H9 (cell line): ENCODE results near the gene MRPL34. TPM values are rescaled to one million over a fixed set of nuclear protein-coding genes. Genes with fewer than 3 reads are reported as not detected.
A peak's percentile ranks its signal among the peaks of the same experiment; 100 is the strongest.

ENCODE experiments used
- DNase-seq: peaks from one replicate; pipeline ENCODE4 v3.0.0-alpha.2; 2017
- H2AFZ ChIP-seq: one replicate; pipeline ENCODE4 v1.6.1; 2013; ENCODE audit warnings: mild to moderate bottlenecking, low read length, control low read depth, moderate library complexity
- H2AK5ac ChIP-seq: 2 replicates; pipeline ENCODE4 v1.6.1; 2013; ENCODE audit warnings: low read length, control low read depth, mixed read lengths; ENCODE audit not compliant: insufficient read length
- H2BK120ac ChIP-seq: one replicate; pipeline ENCODE4 v1.6.1; 2013; ENCODE audit warnings: low read depth, mild to moderate bottlenecking, low read length, control low read depth, inconsistent platforms; ENCODE audit not compliant: poor library complexity, severe bottlenecking
- H2BK12ac ChIP-seq: 2 replicates; pipeline ENCODE4 v1.6.1; 2013; ENCODE audit warnings: low read length, control low read depth, mixed read lengths, low read depth; ENCODE audit not compliant: insufficient read length
- H2BK15ac ChIP-seq: 2 replicates; pipeline ENCODE4 v1.6.1; 2013; ENCODE audit warnings: low read depth, low read length, control low read depth
- H2BK20ac ChIP-seq: one replicate; pipeline ENCODE4 v1.6.1; 2013; ENCODE audit warnings: low read depth, mild to moderate bottlenecking, low read length, control low read depth, inconsistent platforms; ENCODE audit not compliant: poor library complexity, severe bottlenecking
- H2BK5ac ChIP-seq: 2 replicates; pipeline ENCODE4 v1.6.1; 2013; ENCODE audit warnings: low read length, control low read depth, mixed read lengths; ENCODE audit not compliant: insufficient read length
- H3K14ac ChIP-seq: 2 replicates; pipeline ENCODE4 v1.6.1; 2013; ENCODE audit warnings: low read length, control low read depth; ENCODE audit not compliant: insufficient read depth
- H3K18ac ChIP-seq: 2 replicates; pipeline ENCODE4 v1.6.1; 2013; ENCODE audit warnings: low read depth, mild to moderate bottlenecking, mixed read lengths, low read length, control low read depth; ENCODE audit not compliant: insufficient read length
- H3K23ac ChIP-seq: 2 replicates; pipeline ENCODE4 v1.6.1; 2013; ENCODE audit warnings: low read length, control low read depth, mixed read lengths, low read depth; ENCODE audit not compliant: insufficient read length
- H3K23me2 ChIP-seq: 2 replicates; pipeline ENCODE4 v1.6.1; 2013; ENCODE audit warnings: low read depth, mild to moderate bottlenecking, mixed read lengths, low read length, control low read depth; ENCODE audit not compliant: insufficient read length, poor library complexity, severe bottlenecking
- H3K27ac ChIP-seq: 2 replicates; pipeline ENCODE4 v1.5.1; 2013; ENCODE audit warnings: low read length, control low read depth, mixed read lengths, low read depth; ENCODE audit not compliant: insufficient read length
- H3K27me3 ChIP-seq: 2 replicates; pipeline ENCODE4 v1.6.1; 2013; ENCODE audit warnings: low read length, control low read depth, inconsistent platforms; ENCODE audit not compliant: insufficient read depth
- H3K4ac ChIP-seq: 2 replicates; pipeline ENCODE4 v1.6.1; 2013; ENCODE audit warnings: low read depth, mild to moderate bottlenecking, control low read depth, inconsistent platforms, low read length, moderate library complexity
- H3K4me1 ChIP-seq: 2 replicates; pipeline ENCODE4 v1.6.1; 2013; ENCODE audit warnings: low read length, control low read depth, inconsistent platforms; ENCODE audit not compliant: insufficient read depth
- H3K4me2 ChIP-seq: 2 replicates; pipeline ENCODE4 v1.6.1; 2013; ENCODE audit warnings: low read length, control low read depth, mixed read lengths; ENCODE audit not compliant: insufficient read length, insufficient read depth
- H3K56ac ChIP-seq: 2 replicates; pipeline ENCODE4 v1.6.1; 2013; ENCODE audit warnings: low read depth, mild to moderate bottlenecking, mixed read lengths, low read length, control low read depth; ENCODE audit not compliant: insufficient read length
- H3K79me1 ChIP-seq: 2 replicates; pipeline ENCODE4 v1.6.1; 2013; ENCODE audit warnings: low read depth, mild to moderate bottlenecking, moderate library complexity, low read length, control low read depth, inconsistent platforms; ENCODE audit not compliant: insufficient read depth, poor library complexity, severe bottlenecking
- H3K79me2 ChIP-seq: 2 replicates; pipeline ENCODE4 v1.6.1; 2013; ENCODE audit warnings: low read length, control low read depth, inconsistent platforms; ENCODE audit not compliant: insufficient read depth
- H3K9ac ChIP-seq: 2 replicates; pipeline ENCODE4 v1.6.1; 2013; ENCODE audit warnings: low read length, control low read depth, mixed read lengths; ENCODE audit not compliant: insufficient read length; ENCODE audit errors: extremely low read depth
- H3K9me3 ChIP-seq: one replicate; pipeline ENCODE4 v1.6.1; 2013; ENCODE audit warnings: low read depth, low read length, inconsistent platforms; ENCODE audit not compliant: control insufficient read depth
- H3T11ph ChIP-seq: one replicate; pipeline ENCODE4 v1.6.1; 2013; ENCODE audit warnings: mild to moderate bottlenecking, low read length, control low read depth, inconsistent platforms
- H4K20me1 ChIP-seq: one replicate; pipeline ENCODE4 v1.6.1; 2013; ENCODE audit not compliant: control insufficient read depth, insufficient read length, insufficient read depth
- H4K5ac ChIP-seq: 2 replicates; pipeline ENCODE4 v1.6.1; 2013; ENCODE audit warnings: low read depth, mild to moderate bottlenecking, mixed read lengths, low read length, control low read depth; ENCODE audit not compliant: insufficient read length
- H4K8ac ChIP-seq: replicated peaks from 2 replicates; pipeline ENCODE4 v1.6.1; 2013; ENCODE audit warnings: low read length, control low read depth, mixed read lengths, low read depth; ENCODE audit not compliant: insufficient read length
- H4K91ac ChIP-seq: 2 replicates; pipeline ENCODE4 v1.6.1; 2013; ENCODE audit warnings: low read depth, mild to moderate bottlenecking, moderate library complexity, mixed read lengths, low read length, control low read depth; ENCODE audit not compliant: insufficient read length
- H3K27ac Mint-ChIP-seq, 3 experiments: 2 replicates in 2 of 3; 3 replicates in 1 of 3; pipeline ENCODE4 v1.8.0; 2020 to 2021; ENCODE audit warnings: mixed read lengths in 3 of 3, mild to moderate bottlenecking in 1 of 3, moderate library complexity in 1 of 3
- H3K27me3 Mint-ChIP-seq: 2 replicates; pipeline ENCODE4 v1.8.0; 2021; ENCODE audit warnings: low read depth, mild to moderate bottlenecking, moderate library complexity, mixed read lengths
- H3K36me3 Mint-ChIP-seq, 3 experiments: 2 replicates in 2 of 3; 3 replicates in 1 of 3; pipeline ENCODE4 v1.8.0; 2020 to 2021; ENCODE audit warnings: low read depth in 3 of 3, mixed read lengths in 3 of 3; ENCODE audit not compliant: insufficient read depth in 1 of 3
- H3K4me1 Mint-ChIP-seq, 2 experiments: 2 replicates each; pipeline ENCODE4 v1.8.0; 2020; ENCODE audit warnings: mixed read lengths in 2 of 2
- H3K4me3 Mint-ChIP-seq, 2 experiments: 2 replicates in 1 of 2; 3 replicates in 1 of 2; pipeline ENCODE4 v1.8.0; 2020 to 2021; ENCODE audit warnings: mild to moderate bottlenecking in 2 of 2, mixed read lengths in 2 of 2, moderate library complexity in 1 of 2
- H3K9me3 Mint-ChIP-seq, 2 experiments: 2 replicates in 1 of 2; 3 replicates in 1 of 2; pipeline ENCODE4 v1.8.0; 2020; ENCODE audit warnings: mild to moderate bottlenecking in 2 of 2, mixed read lengths in 2 of 2, moderate library complexity in 1 of 2
- CTCF ChIP-seq: fragments of 200-600 bp; sonication (generic); conservative IDR thresholded peaks from 3 replicates; pipeline ENCODE4 v1.8.0; 2021; ENCODE audit warnings: antibody characterized with exemption, mild to moderate bottlenecking
- WGBS: extraction: QIAGEN DNeasy Blood & Tissue Kit; methylation state at CpG from one replicate; pipeline ENCODE4 v1.1.7; 2013; ENCODE audit warnings: missing lambda C conversion rate, low lambda C conversion rate, mixed read lengths; ENCODE audit not compliant: insufficient read length; ENCODE audit errors: extremely low coverage; 5-methylcytosine and 5-hydroxymethylcytosine counted together
- total RNA-seq: library from RNA; stranded (reverse); gene quantifications from 2 replicates; pipeline ENCODE4 v1.2.1, GENCODE V29; 2021

Gene MRPL34
- total RNA-seq, 1 experiment from 2014 or later = 84.6 TPM

GRCh38 chr19:17327068-17327653, 21.5 kb downstream of the MRPL34 start:
- H3K23ac ChIP-seq = no peak overlapping the region
- H2BK120ac ChIP-seq = no peak overlapping the region
- H2BK15ac ChIP-seq = no peak overlapping the region
- no peak overlapping the region for H2BK12ac ChIP-seq
- no peaks in the 10 kb centered on the region for H3K4me1 ChIP-seq
- H4K5ac ChIP-seq = no peak overlapping the region
- no peak overlapping the region for H2AFZ ChIP-seq
- Mint-ChIP-seq H3K27ac (peak overlapping the region in 2 of 3 experiments; percentile 96 to 97; a peak in 3 of 7 replicates), H3K9me3 (no peaks in the 10 kb centered on the region), H3K27me3 (peaks cover 7% of the 10 kb centered on the region), H3K4me3 (peak overlapping the region; percentile 81 to 93), H3K4me1 (peaks cover 6 to 25% of the 10 kb centered on the region in 2 experiments), H3K36me3 (peaks cover 9 to 45% (median 34%) of the 10 kb centered on the region in 3 experiments)
- DNase-seq = no peak
- H3K27me3 ChIP-seq = no peaks in the 10 kb centered on the region
- H3K23me2 ChIP-seq = peaks cover 5% of the 10 kb centered on the region
- no peak overlapping the region for H4K91ac ChIP-seq
- no peak for TF ChIP-seq CTCF
- H4K8ac ChIP-seq = no peak overlapping the region
- peak overlapping the region; percentile 37 for H3K4me2 ChIP-seq
- no peak overlapping the region for H3T11ph ChIP-seq
- H3K4ac ChIP-seq = no peak overlapping the region
- H3K79me1 ChIP-seq = no peaks in the 10 kb centered on the region
- no peak overlapping the region for H2AK5ac ChIP-seq
- no peak overlapping the region for H2BK20ac ChIP-seq
- H2BK5ac ChIP-seq = no peak overlapping the region
- no peak overlapping the region for H3K18ac ChIP-seq
- no peak overlapping the region for H3K14ac ChIP-seq
- H3K79me2 ChIP-seq = no peaks in the 10 kb centered on the region
- H3K9me3 ChIP-seq = no peaks in the 10 kb centered on the region
- peak overlapping the region; percentile 0 for H3K9ac ChIP-seq
- no peaks in the 10 kb centered on the region for H4K20me1 ChIP-seq
- no peak overlapping the region for H3K56ac ChIP-seq
- H3K27ac ChIP-seq = no peak overlapping the region
- WGBS = no CpG with 5 or more reads among the region's 27 CpGs
